Adrenal gland (tissue), 5 donors: ENCODE data around the gene CRISPLD2.

Experiments used
- POLR2A ChIP-seq, 2 donors: fragments of 450-650 bp; IDR thresholded peaks; one replicate each; pipeline ENCODE4 v1.6.1; 2017; ENCODE audit warnings: antibody characterized with exemption in 2 of 2, mild to moderate bottlenecking in 2 of 2, moderate library complexity in 1 of 2
- TF ChIP-seq, protein P1 (sequence below), 6 experiments: fragments of 450-650 bp in 4 of 6; fragments of 200-600 bp in 2 of 6; sonication (generic) in 1 of 6; IDR thresholded peaks; 1 replicate in 5 of 6; 2 replicates in 1 of 6; pipeline versions ENCODE4 v1.5.1 to v1.8.0; 2016 to 2021; ENCODE audit warnings: antibody characterized with exemption in 6 of 6, mild to moderate bottlenecking in 2 of 6, moderate library complexity in 1 of 6
- donor health status: DM: no; HTN: no; CAD: no.

DNA sequence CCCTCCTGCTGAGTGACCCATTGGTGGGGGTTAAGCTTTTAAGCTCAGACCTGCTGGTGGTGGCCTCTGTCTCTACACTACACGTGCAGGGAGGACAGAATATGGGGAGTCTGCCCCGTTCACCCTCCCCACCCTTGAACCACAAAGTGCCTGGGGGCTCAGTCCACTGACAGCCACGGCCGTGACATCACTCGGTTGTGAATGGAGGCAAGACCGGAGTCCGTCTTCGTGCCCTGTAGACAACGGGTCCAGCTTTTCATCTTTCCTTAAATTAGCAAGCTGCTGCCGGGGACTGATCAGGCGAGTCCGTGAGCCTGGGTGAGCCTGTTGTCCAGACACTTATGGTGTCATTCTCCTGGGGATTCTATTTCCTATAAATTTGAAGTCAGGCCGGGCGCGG is 67.4 kb downstream of the CRISPLD2 start:
- TF ChIP-seq, protein P1, sequence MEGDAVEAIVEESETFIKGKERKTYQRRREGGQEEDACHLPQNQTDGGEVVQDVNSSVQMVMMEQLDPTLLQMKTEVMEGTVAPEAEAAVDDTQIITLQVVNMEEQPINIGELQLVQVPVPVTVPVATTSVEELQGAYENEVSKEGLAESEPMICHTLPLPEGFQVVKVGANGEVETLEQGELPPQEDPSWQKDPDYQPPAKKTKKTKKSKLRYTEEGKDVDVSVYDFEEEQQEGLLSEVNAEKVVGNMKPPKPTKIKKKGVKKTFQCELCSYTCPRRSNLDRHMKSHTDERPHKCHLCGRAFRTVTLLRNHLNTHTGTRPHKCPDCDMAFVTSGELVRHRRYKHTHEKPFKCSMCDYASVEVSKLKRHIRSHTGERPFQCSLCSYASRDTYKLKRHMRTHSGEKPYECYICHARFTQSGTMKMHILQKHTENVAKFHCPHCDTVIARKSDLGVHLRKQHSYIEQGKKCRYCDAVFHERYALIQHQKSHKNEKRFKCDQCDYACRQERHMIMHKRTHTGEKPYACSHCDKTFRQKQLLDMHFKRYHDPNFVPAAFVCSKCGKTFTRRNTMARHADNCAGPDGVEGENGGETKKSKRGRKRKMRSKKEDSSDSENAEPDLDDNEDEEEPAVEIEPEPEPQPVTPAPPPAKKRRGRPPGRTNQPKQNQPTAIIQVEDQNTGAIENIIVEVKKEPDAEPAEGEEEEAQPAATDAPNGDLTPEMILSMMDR (IDR thresholded peaks at IDR 0.05): no peak
- TF ChIP-seq POLR2A (IDR thresholded peaks at IDR 0.05): no peak
